Ovary (tissue), 9 donors: ENCODE data around the gene PSMG4. TPM values are rescaled to one million over a fixed set of nuclear protein-coding genes. Genes with fewer than 3 reads are reported as not detected.

Experiments used
- DNase-seq, 5 donors: peaks; one replicate each; pipeline ENCODE4 v3.0.0-alpha.2; 2019 to 2020
- H3K27ac ChIP-seq, 2 donors: fragments of 200-600 bp; one replicate each; pipeline versions ENCODE4 v1.5.1 to v1.8.0; 2019 to 2022
- H3K27me3 ChIP-seq: fragments of 200-600 bp; one replicate; pipeline ENCODE4 v1.8.0; 2022
- H3K36me3 ChIP-seq: fragments of 200-600 bp; sonication (generic); one replicate; pipeline ENCODE4 v1.5.1; 2019
- H3K4me1 ChIP-seq: one replicate; pipeline ENCODE4 v1.8.1; 2013; ENCODE audit warnings: mild to moderate bottlenecking, moderate library complexity; ENCODE audit not compliant: insufficient read depth
- H3K4me3 ChIP-seq: fragments of 200-600 bp; sonication (generic); one replicate; pipeline ENCODE4 v1.5.1; 2017
- H3K9me3 ChIP-seq, 2 donors: fragments of 200-600 bp in 1 of 2; sonication (generic) in 1 of 2; one replicate each; pipeline versions ENCODE4 v1.5.1 to v1.8.1; 2013 to 2019; ENCODE audit warnings: mild to moderate bottlenecking in 1 of 2, moderate library complexity in 1 of 2
- CTCF ChIP-seq, 3 donors: fragments of 450-650 bp in 2 of 3; fragments of 200-600 bp in 1 of 3; IDR thresholded peaks; one replicate each; pipeline versions ENCODE4 v1.5.1 to v1.8.0; 2016 to 2022; ENCODE audit warnings: antibody characterized with exemption in 3 of 3, mild to moderate bottlenecking in 1 of 3
- EP300 ChIP-seq: sonication (generic); formaldehyde crosslinking; IDR thresholded peaks from one replicate; pipeline ENCODE4 v1.6.1; 2017; ENCODE audit warnings: antibody characterized with exemption
- POLR2A ChIP-seq: fragments of 450-650 bp; IDR thresholded peaks from one replicate; pipeline ENCODE4 v1.6.1; 2017; ENCODE audit warnings: antibody characterized with exemption, mild to moderate bottlenecking, moderate library complexity
- WGBS, 3 donors: extraction: QIAGEN DNeasy Blood & Tissue Kit in 1 of 3; methylation state at CpG; one replicate each; pipeline versions ENCODE4 v1.1.5 to v1.1.7; 2013 to 2017; 5-methylcytosine and 5-hydroxymethylcytosine counted together
- intact Hi-C, 4 donors: fragments of 100-400 bp; cut with DNase I; formaldehyde crosslinking; loops; one replicate each; pipeline versions ENCODE4 v1.11.0 to v1.15.1; 2022 to 2023
- polyA plus RNA-seq, 2 donors: library from polyadenylated mRNA; stranded (reverse); fragments of 200-250 nt in 1 of 2; fragments of 350-450 nt in 1 of 2; fragmentation: Illumina TruSeq in 1 of 2; extraction: RNeasy Lipid Tissue Mini Kit (QIAGEN cat#74804) in 1 of 2; gene quantifications; one replicate each; pipeline ENCODE4 v1.2.3, GENCODE V29; 2013 to 2014
- total RNA-seq, 7 donors: library from RNA; depleted of rRNA in 2 of 7; stranded (reverse); fragments of >200 nt in 2 of 7; fragmentation: NEBNext Ultra II Directional in 3 of 7; extraction: Animal tissue kit (Norgen Biotek cat#: 25700) in 3 of 7; gene quantifications; one replicate each; pipeline versions ENCODE4 v1.1.0 to v1.2.4, GENCODE V29; 2016 to 2023
- donor health status: DM: no; HTN: no; CAD: no; lungs with moderate emphysema.
- donor health status: DM: no; HTN: no; CAD: no.
- donor health status: Bipolar disorder and iron deficiency.
- donor health status: DM: yes; HTN: yes; CAD: no.
- donor health status: DM: no; HTN: no; CAD: no.
- donor health status: DM: yes; HTN: yes; CAD: no.

PSMG4 gene
- total and polyA plus RNA-seq, 9 donors, result 8.5 to 34.8 (median 22.7) TPM

GRCh38 chr6:3285049-3285639 lies 26.4 kb downstream of the PSMG4 start:
- Histone ChIP-seq H3K27ac (no peak overlapping the region), H3K36me3 (no peaks in the 10 kb centered on the region), H3K4me3 (no peak overlapping the region), H3K9me3 (no peaks in the 10 kb centered on the region), H3K27me3 (no peaks in the 10 kb centered on the region), H3K4me1 (no peaks in the 10 kb centered on the region)
- TF ChIP-seq CTCF (IDR thresholded peaks at IDR 0.05) (no peak), POLR2A (no peak), EP300 (no peak)
- 89 to 91% (median 91%) methylated on average over 19 of the region's 19 CpGs for WGBS, 3 donors
- intact Hi-C loops, result loop anchor here in 1 of 4 donors (10.0 kb wide), 1 partner anchor 170 kb away; the partner anchor contains the start of gene SLC22A23
- peak in 3 of 5 donors; percentile 7 to 13 (median 9) for DNase-seq

GRCh38 chr6:3285732-3286131 lies 27.0 kb downstream of the PSMG4 start:
- intact Hi-C loops, result loop anchor here in 1 of 4 donors (10.0 kb wide), 1 partner anchor 169 kb away; the partner anchor contains the start of gene SLC22A23
- 86 to 88% (median 86%) methylated on average over 14 of the region's 14 CpGs for WGBS, 3 donors
- TF ChIP-seq POLR2A (no peak), CTCF (IDR thresholded peaks at IDR 0.05) (no peak), EP300 (no peak)

GRCh38 chr6:3286641-3287171 lies 28.0 kb downstream of the PSMG4 start:
- H3K9me3 ChIP-seq, result no peaks in the 10 kb centered on the region
- peak in 3 of 5 donors; percentile 9 to 18 (median 13) for DNase-seq
- intact Hi-C loops, result loop anchor here in 1 of 4 donors (10.0 kb wide), 1 partner anchor 168 kb away; the partner anchor contains the start of gene SLC22A23

More at GRCh38 chr6:3285732-3286131, 27.0 kb downstream of the PSMG4 start:
- Histone ChIP-seq H3K9me3 (no peaks in the 10 kb centered on the region), H3K27ac (no peak overlapping the region), H3K4me3 (no peak overlapping the region), H3K36me3 (no peaks in the 10 kb centered on the region), H3K4me1 (no peaks in the 10 kb centered on the region), H3K27me3 (no peaks in the 10 kb centered on the region)
- DNase-seq, result peak in 3 of 5 donors; percentile 4 to 11 (median 6)

GRCh38 chr6:3287308-3287707 lies 28.6 kb downstream of the PSMG4 start:
- H3K9me3 ChIP-seq, result no peaks in the 10 kb centered on the region
- intact Hi-C loops, result loop anchor here in 1 of 4 donors (10.0 kb wide), 1 partner anchor 167 kb away; the partner anchor contains the start of gene SLC22A23
- peak in 2 of 5 donors; percentile 8 to 10 for DNase-seq

More at GRCh38 chr6:3286641-3287171, 28.0 kb downstream of the PSMG4 start:
- 93 to 96% (median 94%) methylated on average over 24 of the region's 24 CpGs for WGBS, 3 donors
- Histone ChIP-seq H3K4me1 (peaks cover 1% of the 10 kb centered on the region), H3K4me3 (no peak overlapping the region), H3K27ac (no peak overlapping the region), H3K27me3 (no peaks in the 10 kb centered on the region), H3K36me3 (no peaks in the 10 kb centered on the region)
- TF ChIP-seq POLR2A, result no peak
- TF ChIP-seq CTCF (IDR thresholded peaks at IDR 0.05), result no peak
- TF ChIP-seq EP300, result no peak

More at GRCh38 chr6:3287308-3287707, 28.6 kb downstream of the PSMG4 start:
- Histone ChIP-seq H3K27me3 (no peaks in the 10 kb centered on the region), H3K27ac (no peak overlapping the region), H3K36me3 (no peaks in the 10 kb centered on the region), H3K4me3 (no peak overlapping the region), H3K4me1 (peaks cover 1% of the 10 kb centered on the region)
- TF ChIP-seq CTCF (IDR thresholded peaks at IDR 0.05), result no peak
- TF ChIP-seq EP300, result no peak
- TF ChIP-seq POLR2A, result no peak
- 74 to 83% (median 75%) methylated on average over 9 of the region's 9 CpGs for WGBS, 3 donors
